Transverse colon (tissue), 4 donors: ENCODE measurements around the gene PSMD7. TPM values are rescaled to one million over a fixed set of nuclear protein-coding genes. Genes with fewer than 3 reads are reported as not detected.

Source experiments
- DNase-seq: peaks from one replicate; pipeline ENCODE4 v3.0.0-alpha.2; 2019
- H3K27ac ChIP-seq, 4 donors: fragments of 200-600 bp; sonication (generic); 2 replicates each; pipeline ENCODE4 v1.5.1; 2016 to 2018; ENCODE audit warnings: inconsistent platforms in 4 of 4
- H3K27me3 ChIP-seq: fragments of 200-600 bp; sonication (generic); 2 replicates; pipeline ENCODE4 v1.5.1; 2017; ENCODE audit warnings: inconsistent platforms
- H3K36me3 ChIP-seq, 4 donors: fragments of 200-600 bp; sonication (generic); 2 replicates each; pipeline ENCODE4 v1.5.1; 2017 to 2019; ENCODE audit warnings: inconsistent platforms in 4 of 4
- H3K4me1 ChIP-seq, 4 donors: fragments of 200-600 bp; sonication (generic); 2 replicates each; pipeline ENCODE4 v1.5.1; 2017 to 2020; ENCODE audit warnings: inconsistent platforms in 4 of 4
- H3K4me3 ChIP-seq, 4 donors: fragments of 200-600 bp; sonication (generic); 1 replicate in 1 of 4; 2 replicates in 3 of 4; pipeline versions ENCODE4 v1.5.1 to v1.6.1; 2017 to 2019; ENCODE audit warnings: inconsistent platforms in 4 of 4
- H3K9me3 ChIP-seq, 2 donors: fragments of 200-600 bp; sonication (generic); 2 replicates each; pipeline ENCODE4 v1.5.1; 2017 to 2019; ENCODE audit warnings: inconsistent platforms in 2 of 2
- CTCF ChIP-seq, 5 experiments: fragments of 200-600 bp in 3 of 5; fragments of 450-650 bp in 2 of 5; sonication (generic) in 3 of 5; IDR thresholded peaks; 1 replicate in 2 of 5; 2 replicates in 3 of 5; pipeline ENCODE4 v1.5.1; 2016 to 2017; ENCODE audit warnings: antibody characterized with exemption in 5 of 5, inconsistent platforms in 3 of 5, mild to moderate bottlenecking in 2 of 5, moderate library complexity in 1 of 5
- EP300 ChIP-seq: sonication (generic); formaldehyde crosslinking; IDR thresholded peaks from one replicate; pipeline ENCODE4 v1.6.1; 2017; ENCODE audit warnings: antibody characterized with exemption, low read depth
- POLR2A ChIP-seq: fragments of 450-650 bp; IDR thresholded peaks from one replicate; pipeline ENCODE4 v1.6.1; 2016; ENCODE audit warnings: antibody characterized with exemption, mild to moderate bottlenecking, moderate library complexity
- POLR2AphosphoS5 ChIP-seq, 3 donors: sonication (generic); formaldehyde crosslinking; IDR thresholded peaks; one replicate each; pipeline ENCODE4 v1.6.1; 2016; ENCODE audit warnings: antibody characterized with exemption in 3 of 3
- WGBS, 2 donors: methylation state at CpG; one replicate each; pipeline ENCODE4 v1.1.5; 2018; ENCODE audit warnings: low coverage in 1 of 2; 5-methylcytosine and 5-hydroxymethylcytosine counted together
- in situ Hi-C, 4 donors: fragments of 200-750 bp; cut with MboI; loops; one replicate each; pipeline versions ENCODE4 v1.15.0 to v1.15.1; 2017; ENCODE audit warnings: low sequenced_read_pairs in 3 of 4, low pct_ligation_motif_present in 1 of 4, low pct_unique_long_range_greater_than_20kb in 1 of 4
- intact Hi-C: fragments of 100-400 bp; cut with DNase I; formaldehyde crosslinking; loops from one replicate; pipeline ENCODE4 v1.15.1; 2023; ENCODE audit warnings: low total_unique reads
- total RNA-seq, 4 donors: library from RNA; depleted of rRNA; stranded (reverse); fragments of >200 nt; gene quantifications; one replicate each; pipeline ENCODE4 v1.1.0, GENCODE V29; 2016

The PSMD7 gene
- total RNA-seq, 4 donors from 2014 or later = 32.2 to 145 (median 53.6) TPM

DNA sequence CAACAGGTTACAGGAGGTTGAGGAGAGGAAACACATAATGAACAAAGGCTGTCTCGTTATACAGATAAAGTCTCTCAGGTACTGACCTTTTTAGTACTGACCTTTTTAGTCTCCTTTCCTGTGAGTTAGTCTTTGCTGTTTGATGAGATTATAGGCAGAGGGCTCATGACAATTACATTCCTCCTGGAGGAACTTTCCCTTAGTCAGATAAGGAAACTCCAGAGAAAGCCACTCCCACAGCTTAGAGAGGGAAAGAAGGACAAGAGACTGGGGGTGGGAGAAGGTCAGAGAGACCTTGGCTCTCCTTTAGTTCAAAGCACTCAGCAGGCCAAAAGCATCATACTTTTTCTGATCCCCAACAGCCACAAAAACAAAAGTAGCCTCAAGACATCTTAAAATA, 15.3 kb upstream of the PSMD7 start:
- WGBS, 2 donors = 44 to 45% methylated on average over 1 of the region's 1 CpG
- Histone ChIP-seq H3K27ac (no peak overlapping the region), H3K4me1 (no peaks in the 10 kb centered on the region), H3K36me3 (no peaks in the 10 kb centered on the region), H3K4me3 (no peak overlapping the region), H3K9me3 (no peaks in the 10 kb centered on the region), H3K27me3 (no peaks in the 10 kb centered on the region)
- no peak for TF ChIP-seq EP300
- no peak for TF ChIP-seq CTCF (IDR thresholded peaks at IDR 0.05)
- TF ChIP-seq POLR2A = no peak
- TF ChIP-seq POLR2AphosphoS5 (IDR thresholded peaks at IDR 0.05) = no peak
- DNase-seq = no peak
- intact Hi-C loops (no loop called here), in situ Hi-C loops (no loop called here)

- in situ Hi-C loops = no loop called here
- Histone ChIP-seq H3K4me1 (no peaks in the 10 kb centered on the region), H3K36me3 (no peaks in the 10 kb centered on the region), H3K9me3 (no peaks in the 10 kb centered on the region), H3K4me3 (no peak overlapping the region), H3K27ac (no peak overlapping the region), H3K27me3 (no peaks in the 10 kb centered on the region)
- TF ChIP-seq POLR2A = no peak
- no peak for DNase-seq
- intact Hi-C loops = no loop called here
- WGBS, 2 donors = 82 to 85% methylated on average over 3 to 4 of the region's 4 CpGs
Observed at GRCh38 chr16:74283716-74284115, 12.9 kb upstream of the PSMD7 start.

DNA sequence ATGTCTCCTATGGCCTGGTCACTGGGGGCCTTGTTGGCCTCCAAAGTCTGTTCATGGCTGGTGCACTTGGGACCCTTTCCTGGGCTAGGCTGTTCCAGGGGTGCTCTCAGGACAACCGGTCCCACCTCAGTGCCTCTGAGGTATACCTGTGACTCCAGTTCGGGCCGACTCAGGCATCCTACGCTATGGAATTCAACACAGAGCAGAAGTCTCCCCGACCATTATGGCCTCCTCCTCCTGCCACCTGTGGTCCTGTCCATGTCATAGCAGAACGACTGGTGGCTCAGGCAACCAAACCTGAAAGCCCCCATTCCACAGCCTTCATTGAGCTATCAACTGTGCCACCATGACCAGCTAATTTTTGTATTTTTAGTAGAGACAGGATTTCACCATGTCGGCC, 8.5 kb upstream of the PSMD7 start:
- whole genome bisulfite sequencing, 2 donors = 67 to 93% methylated on average over 1 to 7 of the region's 7 CpGs

GRCh38 chr16:74290356-74290755, 6.3 kb upstream of the PSMD7 start:
- H3K36me3 ChIP-seq = no peaks in the 10 kb centered on the region
- no peaks in the 10 kb centered on the region for H3K9me3 ChIP-seq
- in situ Hi-C loops = no loop called here
- TF ChIP-seq EP300 (no peak), CTCF (IDR thresholded peaks at IDR 0.05) (no peak), POLR2A (no peak), POLR2AphosphoS5 (IDR thresholded peaks at IDR 0.05) (no peak)
- DNase-seq = no peak
- no peaks in the 10 kb centered on the region for H3K27me3 ChIP-seq
- H3K4me3 ChIP-seq = no peak overlapping the region
- peaks cover 2 to 4% (median 3%) of the 10 kb centered on the region in 4 donors for H3K4me1 ChIP-seq
- intact Hi-C loops = no loop called here
- H3K27ac ChIP-seq = no peak overlapping the region

More for the DNA sequence above, 8.5 kb upstream of the PSMD7 start:
- in situ Hi-C loops = no loop called here
- Histone ChIP-seq H3K27ac (no peak overlapping the region), H3K4me3 (no peak overlapping the region), H3K27me3 (no peaks in the 10 kb centered on the region), H3K4me1 (no peaks in the 10 kb centered on the region), H3K9me3 (no peaks in the 10 kb centered on the region), H3K36me3 (no peaks in the 10 kb centered on the region)
- DNase-seq = no peak
- intact Hi-C loops = no loop called here
- TF ChIP-seq CTCF (IDR thresholded peaks at IDR 0.05) (no peak), EP300 (no peak), POLR2AphosphoS5 (IDR thresholded peaks at IDR 0.05) (no peak), POLR2A (no peak)

DNA sequence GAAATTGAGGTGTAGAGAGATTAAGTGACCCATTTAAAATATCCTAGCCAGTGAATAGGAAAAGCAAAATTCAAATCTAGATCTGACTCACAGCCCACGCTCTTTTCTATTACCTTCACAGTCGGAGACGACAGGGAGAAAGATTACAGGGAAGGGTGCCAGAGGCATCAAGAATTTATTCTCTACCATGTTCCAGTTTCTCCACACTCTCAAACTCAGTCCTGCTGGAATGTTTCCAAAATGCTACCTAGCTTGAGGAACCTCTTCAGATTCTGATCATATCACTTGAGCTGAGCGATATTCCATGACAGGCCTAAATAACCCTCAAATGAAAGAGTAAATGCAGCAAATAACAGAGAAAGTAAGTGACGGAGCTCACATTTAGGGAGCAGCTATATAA, 5.4 kb upstream of the PSMD7 start:
- Histone ChIP-seq H3K4me3 (no peak overlapping the region), H3K36me3 (no peaks in the 10 kb centered on the region), H3K9me3 (no peaks in the 10 kb centered on the region), H3K4me1 (peaks cover 6 to 10% (median 9%) of the 10 kb centered on the region in 4 donors), H3K27ac (no peak overlapping the region), H3K27me3 (no peaks in the 10 kb centered on the region)
- WGBS, 2 donors = 89 to 95% methylated on average over 4 to 5 of the region's 5 CpGs
- in situ Hi-C loops = no loop called here
- TF ChIP-seq EP300 = no peak
- TF ChIP-seq POLR2AphosphoS5 (IDR thresholded peaks at IDR 0.05) = no peak
- no peak for TF ChIP-seq CTCF (IDR thresholded peaks at IDR 0.05)
- TF ChIP-seq POLR2A = no peak
- intact Hi-C loops = no loop called here
- DNase-seq = no peak
